HepG2 (cell line): ENCODE data around the gene MIER2. TPM values are rescaled to one million over a fixed set of nuclear protein-coding genes. Genes with fewer than 3 reads are reported as not detected.

Source experiments
- BORCS8-MEF2B ChIP-seq: sonication (generic); formaldehyde crosslinking; IDR thresholded peaks from 2 replicates; pipeline ENCODE4 v1.8.0; 2022; ENCODE audit warnings: mild to moderate bottlenecking, missing genetic modification reagents
- DMTF1 ChIP-seq: sonication (generic); formaldehyde crosslinking; IDR thresholded peaks from 2 replicates; pipeline ENCODE4 v1.4.0; 2020; ENCODE audit warnings: mild to moderate bottlenecking, missing genetic modification reagents
- ETV6 ChIP-seq: sonication (generic); formaldehyde crosslinking; conservative IDR thresholded peaks from 2 replicates; pipeline ENCODE4 v1.4.0; 2020; ENCODE audit warnings: missing genetic modification reagents
- GATAD1 ChIP-seq: IDR thresholded peaks from 2 replicates; pipeline ENCODE4 v1.6.1; 2016; ENCODE audit warnings: missing genetic modification reagents, missing compliant biosample characterization
- HOXA3 ChIP-seq: sonication (generic); formaldehyde crosslinking; IDR thresholded peaks from 2 replicates; pipeline ENCODE4 v1.5.0; 2020; ENCODE audit warnings: missing genetic modification reagents
- HOXA9 ChIP-seq: sonication (generic); formaldehyde crosslinking; IDR thresholded peaks from 2 replicates; pipeline ENCODE4 v1.8.1; 2022; ENCODE audit warnings: missing genetic modification reagents, mild to moderate bottlenecking, moderate library complexity, borderline replicate concordance
- POGZ ChIP-seq: sonication (generic); formaldehyde crosslinking; IDR thresholded peaks from 2 replicates; pipeline ENCODE4 v1.4.0; 2020; ENCODE audit warnings: mild to moderate bottlenecking, missing genetic modification reagents
- RXRA ChIP-seq: sonication (generic); formaldehyde crosslinking; IDR thresholded peaks from 2 replicates; pipeline ENCODE4 v1.5.1; 2020; ENCODE audit warnings: missing genetic modification reagents
- THAP11 ChIP-seq: IDR thresholded peaks from 2 replicates; pipeline ENCODE4 v1.6.1; 2016; ENCODE audit warnings: missing biosample characterization, missing genetic modification reagents
- THAP9 ChIP-seq: sonication (generic); formaldehyde crosslinking; IDR thresholded peaks from 2 replicates; pipeline ENCODE4; 2020; ENCODE audit warnings: missing genetic modification reagents, mild to moderate bottlenecking, borderline replicate concordance
- YEATS4 ChIP-seq: sonication (generic); formaldehyde crosslinking; IDR thresholded peaks from 2 replicates; pipeline ENCODE4 v1.4.0; 2020; ENCODE audit warnings: missing genetic modification reagents, borderline replicate concordance
- ZBTB4 ChIP-seq: sonication (generic); formaldehyde crosslinking; IDR thresholded peaks from 2 replicates; pipeline ENCODE4 v1.4.0; 2020; ENCODE audit warnings: missing genetic modification reagents, mild to moderate bottlenecking, borderline replicate concordance
- ZIK1 ChIP-seq: sonication (generic); formaldehyde crosslinking; IDR thresholded peaks from 2 replicates; pipeline ENCODE4 v1.5.0; 2020; ENCODE audit warnings: mild to moderate bottlenecking, low read depth, missing genetic modification reagents, borderline replicate concordance
- ZKSCAN8 ChIP-seq: IDR thresholded peaks from 2 replicates; pipeline ENCODE4 v1.6.1; 2016; ENCODE audit warnings: borderline replicate concordance, missing genetic modification reagents, missing compliant biosample characterization
- ZNF496 ChIP-seq: sonication (generic); formaldehyde crosslinking; IDR thresholded peaks from 2 replicates; pipeline ENCODE4 v1.8.1; 2023; ENCODE audit warnings: mild to moderate bottlenecking, moderate library complexity, missing genetic modification reagents; ENCODE audit not compliant: insufficient replicate concordance
- polyA plus RNA-seq, 8 experiments: library from polyadenylated mRNA; depleted of rRNA in 3 of 8; stranded (reverse) in 7 of 8; unstranded in 1 of 8; fragments of >200 nt; fragmentation: Illumina TruSeq in 4 of 8; extraction: Trizol in 4 of 8; gene quantifications; 2 replicates each; pipeline versions ENCODE4 v1.2.1 to v1.2.3, GENCODE V29; 2011 to 2016; ENCODE audit warnings: low read depth in 4 of 8, missing spikeins in 1 of 8, mixed read lengths in 1 of 8; ENCODE audit not compliant: insufficient read depth in 1 of 8
- total RNA-seq, 5 experiments: library from RNA; depleted of rRNA; stranded (reverse); fragments of >200 nt; fragmentation: Illumina TruSeq; extraction: Trizol; gene quantifications; 2 replicates each; pipeline ENCODE4 v1.2.3, GENCODE V29; 2016; ENCODE audit warnings: low read depth in 1 of 5
- TF ChIP-seq, protein P1 (sequence below): sonication (generic); formaldehyde crosslinking; IDR thresholded peaks from 2 replicates; pipeline ENCODE4 v1.5.1; 2020; ENCODE audit warnings: mild to moderate bottlenecking, missing genetic modification reagents, moderate library complexity

The MIER2 gene
- total and polyA plus RNA-seq, 2 of the 13 experiments (the other 11 are each of a cell fraction or from before 2014, with no cell fraction given), result 9.6 to 25.7 TPM

GRCh38 chr19:344625-345319 is at the start of gene MIER2 (continued):
- TF ChIP-seq HOXA3, result peak; percentile 57; the same call in 1 of the 2 replicates
- TF ChIP-seq BORCS8-MEF2B (CRISPR knock-in tag), result peak; percentile 34; the same call in 1 of the 2 replicates
- no peak for TF ChIP-seq ZNF496
- no peak for TF ChIP-seq THAP9 (CRISPR knock-in tag)
- TF ChIP-seq ZBTB4 (CRISPR knock-in tag), result 0 out of 2 replicates have a peak, but pooled peaks have one; percentile 55
- TF ChIP-seq HOXA9, result no peak
- 0 out of 2 replicates have a peak, but pooled peaks have one; percentile 26 for TF ChIP-seq GATAD1
- TF ChIP-seq POGZ, result no peak
- TF ChIP-seq THAP11 (CRISPR knock-in tag), result peak; percentile 67
- TF ChIP-seq, protein P1, sequence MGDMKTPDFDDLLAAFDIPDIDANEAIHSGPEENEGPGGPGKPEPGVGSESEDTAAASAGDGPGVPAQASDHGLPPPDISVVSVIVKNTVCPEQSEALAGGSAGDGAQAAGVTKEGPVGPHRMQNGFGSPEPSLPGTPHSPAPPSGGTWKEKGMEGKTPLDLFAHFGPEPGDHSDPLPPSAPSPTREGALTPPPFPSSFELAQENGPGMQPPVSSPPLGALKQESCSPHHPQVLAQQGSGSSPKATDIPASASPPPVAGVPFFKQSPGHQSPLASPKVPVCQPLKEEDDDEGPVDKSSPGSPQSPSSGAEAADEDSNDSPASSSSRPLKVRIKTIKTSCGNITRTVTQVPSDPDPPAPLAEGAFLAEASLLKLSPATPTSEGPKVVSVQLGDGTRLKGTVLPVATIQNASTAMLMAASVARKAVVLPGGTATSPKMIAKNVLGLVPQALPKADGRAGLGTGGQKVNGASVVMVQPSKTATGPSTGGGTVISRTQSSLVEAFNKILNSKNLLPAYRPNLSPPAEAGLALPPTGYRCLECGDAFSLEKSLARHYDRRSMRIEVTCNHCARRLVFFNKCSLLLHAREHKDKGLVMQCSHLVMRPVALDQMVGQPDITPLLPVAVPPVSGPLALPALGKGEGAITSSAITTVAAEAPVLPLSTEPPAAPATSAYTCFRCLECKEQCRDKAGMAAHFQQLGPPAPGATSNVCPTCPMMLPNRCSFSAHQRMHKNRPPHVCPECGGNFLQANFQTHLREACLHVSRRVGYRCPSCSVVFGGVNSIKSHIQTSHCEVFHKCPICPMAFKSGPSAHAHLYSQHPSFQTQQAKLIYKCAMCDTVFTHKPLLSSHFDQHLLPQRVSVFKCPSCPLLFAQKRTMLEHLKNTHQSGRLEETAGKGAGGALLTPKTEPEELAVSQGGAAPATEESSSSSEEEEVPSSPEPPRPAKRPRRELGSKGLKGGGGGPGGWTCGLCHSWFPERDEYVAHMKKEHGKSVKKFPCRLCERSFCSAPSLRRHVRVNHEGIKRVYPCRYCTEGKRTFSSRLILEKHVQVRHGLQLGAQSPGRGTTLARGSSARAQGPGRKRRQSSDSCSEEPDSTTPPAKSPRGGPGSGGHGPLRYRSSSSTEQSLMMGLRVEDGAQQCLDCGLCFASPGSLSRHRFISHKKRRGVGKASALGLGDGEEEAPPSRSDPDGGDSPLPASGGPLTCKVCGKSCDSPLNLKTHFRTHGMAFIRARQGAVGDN (CRISPR knock-in tag), result peak; percentile 69
- TF ChIP-seq YEATS4 (CRISPR knock-in tag), result no peak
- no peak for TF ChIP-seq ZIK1 (CRISPR knock-in tag)
- TF ChIP-seq DMTF1 (CRISPR knock-in tag), result peak; percentile 97; the same call in 1 of the 2 replicates
- no peak for TF ChIP-seq ZKSCAN8 (CRISPR knock-in tag)
- TF ChIP-seq RXRA (CRISPR knock-in tag), result peak; percentile 64
- TF ChIP-seq ETV6 (CRISPR knock-in tag), result no peak
